B cell (primary cell): ENCODE data around the gene KLRB1. TPM values are rescaled to one million over a fixed set of nuclear protein-coding genes. Genes with fewer than 3 reads are reported as not detected.

Experiments
- ATAC-seq: fragments of 200-7000 bp; cut with Tn5 transposase; one replicate; pipeline ENCODE4 v1.10.0; 2021; ENCODE audit warnings: low read depth, mild to moderate bottlenecking, moderate number of reproducible peaks, moderate library complexity
- CTCF ChIA-PET: fragments of 350-600 bp; sonication (Branson Sonifier 250); formaldehyde crosslinking; loops from one replicate; lab custom pipeline; 2021; ENCODE audit warnings: antibody characterized with exemption, inconsistent platforms; lab: Charles Lee
- POLR2A ChIA-PET: fragments of 350-600 bp; sonication (Branson Sonifier 250); formaldehyde crosslinking; loops from one replicate; lab custom pipeline; 2021; ENCODE audit warnings: antibody characterized with exemption; lab: Charles Lee
- DNase-seq: peaks from one replicate; pipeline ENCODE4 v3.0.0; 2013
- H2AFZ ChIP-seq: 2 replicates; pipeline ENCODE4 v1.6.1; 2012; ENCODE audit warnings: mild to moderate bottlenecking, low read depth, low read length; ENCODE audit not compliant: insufficient read depth, poor library complexity, severe bottlenecking
- H3K27ac ChIP-seq, 2 donors: 1 replicate in 1 of 2; 2 replicates in 1 of 2; pipeline ENCODE4 v1.5.1; 2012 to 2013; ENCODE audit warnings: low read length in 2 of 2, mild to moderate bottlenecking in 2 of 2, moderate library complexity in 1 of 2
- H3K27me3 ChIP-seq, 4 experiments: fragments of 200-600 bp in 1 of 4; sonication (generic) in 1 of 4; replicated peaks in 1 of 4; 1 replicate in 2 of 4; 2 replicates in 2 of 4; pipeline versions ENCODE4 v1.6.1 to v1.7.0; 2013 to 2016; ENCODE audit warnings: low read length in 3 of 4, mild to moderate bottlenecking in 2 of 4, mixed read lengths in 1 of 4, moderate library complexity in 1 of 4; ENCODE audit not compliant: insufficient read depth in 4 of 4, control insufficient read depth in 3 of 4; ENCODE audit errors: control extremely low read depth in 1 of 4
- H3K36me3 ChIP-seq, 2 experiments: replicated peaks in 1 of 2; 1 replicate in 1 of 2; 2 replicates in 1 of 2; pipeline versions ENCODE4 v1.6.1 to v1.7.1; 2013; ENCODE audit warnings: low read length in 1 of 2; ENCODE audit not compliant: insufficient read depth in 2 of 2, control insufficient read depth in 1 of 2; ENCODE audit errors: control extremely low read depth in 1 of 2, extremely low read depth in 1 of 2
- H3K4me1 ChIP-seq, 2 donors: fragments of 200-600 bp in 1 of 2; sonication (generic) in 1 of 2; 1 replicate in 1 of 2; 2 replicates in 1 of 2; pipeline versions ENCODE4 v1.5.1 to v1.6.1; 2013 to 2017; ENCODE audit warnings: low read length in 2 of 2; ENCODE audit not compliant: control insufficient read depth in 2 of 2, insufficient read depth in 2 of 2
- H3K4me2 ChIP-seq: replicated peaks from 2 replicates; pipeline ENCODE3; 2012; ENCODE audit warnings: mild to moderate bottlenecking, low read depth, low read length; ENCODE audit not compliant: poor library complexity, severe bottlenecking
- H3K4me3 ChIP-seq, 5 experiments: fragments of 200-600 bp in 1 of 5; sonication (generic) in 1 of 5; 1 replicate in 3 of 5; 2 replicates in 2 of 5; pipeline versions ENCODE4 v1.5.1 to v1.7.0; 2011 to 2016; ENCODE audit warnings: low read length in 4 of 5, mild to moderate bottlenecking in 4 of 5, low read depth in 2 of 5, control low read depth in 1 of 5, moderate library complexity in 1 of 5; ENCODE audit not compliant: insufficient read depth in 1 of 5; ENCODE audit errors: control extremely low read depth in 1 of 5, extremely low read depth in 1 of 5
- H3K79me2 ChIP-seq: fragments of 200-600 bp; sonication (generic); one replicate; pipeline ENCODE4 v1.6.0; 2016; ENCODE audit warnings: low read length; ENCODE audit not compliant: control insufficient read depth, insufficient read depth
- H3K9ac ChIP-seq: fragments of 200-600 bp; sonication (generic); 2 replicates; pipeline ENCODE4 v1.6.1; 2017; ENCODE audit warnings: mild to moderate bottlenecking, low read length, moderate library complexity
- H3K9me3 ChIP-seq, 3 donors: one replicate each; pipeline versions ENCODE4 v1.6.1 to v1.7.1; 2013; ENCODE audit warnings: low read length in 2 of 3; ENCODE audit not compliant: control insufficient read depth in 2 of 3, insufficient read depth in 1 of 3; ENCODE audit errors: control extremely low read depth in 1 of 3
- H4K20me1 ChIP-seq: 2 replicates; pipeline ENCODE4 v1.6.0; 2012; ENCODE audit warnings: mild to moderate bottlenecking, low read length; ENCODE audit not compliant: insufficient read depth, control insufficient read depth, poor library complexity, severe bottlenecking
- H3K27ac Mint-ChIP-seq: one replicate; pipeline ENCODE4 v1.8.0; 2021; ENCODE audit warnings: mixed read lengths
- H3K27me3 Mint-ChIP-seq: one replicate; pipeline ENCODE4 v1.8.0; 2021; ENCODE audit warnings: mixed read lengths
- H3K4me1 Mint-ChIP-seq: one replicate; pipeline ENCODE4 v1.8.0; 2021; ENCODE audit warnings: mixed read lengths
- H3K4me3 Mint-ChIP-seq: one replicate; pipeline ENCODE4 v1.8.0; 2021; ENCODE audit warnings: mixed read lengths
- H3K9me3 Mint-ChIP-seq: one replicate; pipeline ENCODE4 v1.8.0; 2022; ENCODE audit warnings: mixed read lengths; ENCODE audit not compliant: insufficient read depth
- EZH2 ChIP-seq: IDR thresholded peaks from 2 replicates; pipeline ENCODE4 v1.6.1; 2012; ENCODE audit warnings: borderline replicate concordance, low read depth, mild to moderate bottlenecking, moderate library complexity, low read length; ENCODE audit not compliant: insufficient read depth, poor library complexity, severe bottlenecking
- WGBS: methylation state at CpG from one replicate; pipeline ENCODE4 v1.1.5; 2013; ENCODE audit warnings: missing lambda C conversion rate; ENCODE audit not compliant: insufficient coverage; 5-methylcytosine and 5-hydroxymethylcytosine counted together
- intact Hi-C: fragments of 100-400 bp; cut with micrococcal nuclease; formaldehyde crosslinking; loops from one replicate; pipeline ENCODE4 v1.10.0; 2022
- polyA plus RNA-seq: library from polyadenylated mRNA; depleted of rRNA; stranded (reverse); fragments of >200 nt; gene quantifications from 2 replicates; pipeline ENCODE4 v1.2.3, GENCODE V29; 2012
- total RNA-seq, 2 donors: library from RNA; stranded (reverse); fragments of 120-200 nt in 1 of 2; gene quantifications; 1 replicate in 1 of 2; 2 replicates in 1 of 2; pipeline versions ENCODE4 v1.2.3 to v1.2.4, GENCODE V29; 2013 to 2022
- TF ChIP-seq, protein P1 (sequence below): fragments of 200-600 bp; IDR thresholded peaks from one replicate; pipeline ENCODE4 v1.8.0; 2022; ENCODE audit warnings: antibody characterized with exemption, mild to moderate bottlenecking

Gene KLRB1
- total and polyA plus RNA-seq, 2 donors (not counting 1 experiment from before 2014, with no cell fraction given): 0.12 TPM; not detected in 1

GRCh38 chr12:9640024-9640423 lies 32.3 kb upstream of the KLRB1 start:
- H3K4me1 ChIP-seq: peaks cover 43 to 47% of the 10 kb centered on the region in 2 donors
- TF ChIP-seq, protein P1, sequence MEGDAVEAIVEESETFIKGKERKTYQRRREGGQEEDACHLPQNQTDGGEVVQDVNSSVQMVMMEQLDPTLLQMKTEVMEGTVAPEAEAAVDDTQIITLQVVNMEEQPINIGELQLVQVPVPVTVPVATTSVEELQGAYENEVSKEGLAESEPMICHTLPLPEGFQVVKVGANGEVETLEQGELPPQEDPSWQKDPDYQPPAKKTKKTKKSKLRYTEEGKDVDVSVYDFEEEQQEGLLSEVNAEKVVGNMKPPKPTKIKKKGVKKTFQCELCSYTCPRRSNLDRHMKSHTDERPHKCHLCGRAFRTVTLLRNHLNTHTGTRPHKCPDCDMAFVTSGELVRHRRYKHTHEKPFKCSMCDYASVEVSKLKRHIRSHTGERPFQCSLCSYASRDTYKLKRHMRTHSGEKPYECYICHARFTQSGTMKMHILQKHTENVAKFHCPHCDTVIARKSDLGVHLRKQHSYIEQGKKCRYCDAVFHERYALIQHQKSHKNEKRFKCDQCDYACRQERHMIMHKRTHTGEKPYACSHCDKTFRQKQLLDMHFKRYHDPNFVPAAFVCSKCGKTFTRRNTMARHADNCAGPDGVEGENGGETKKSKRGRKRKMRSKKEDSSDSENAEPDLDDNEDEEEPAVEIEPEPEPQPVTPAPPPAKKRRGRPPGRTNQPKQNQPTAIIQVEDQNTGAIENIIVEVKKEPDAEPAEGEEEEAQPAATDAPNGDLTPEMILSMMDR: no peak
- TF ChIP-seq EZH2: no peak
- no peak overlapping the region for H3K4me2 ChIP-seq
- Mint-ChIP-seq H3K27ac (no peak overlapping the region), H3K9me3 (peaks cover 2% of the 10 kb centered on the region), H3K4me3 (no peak overlapping the region), H3K4me1 (peaks cover 62% of the 10 kb centered on the region), H3K27me3 (no peaks in the 10 kb centered on the region)
- H3K27ac ChIP-seq: peak overlapping the region in 1 of 2 donors; percentile 42
- ChIA-PET POLR2A (interaction anchor here (2.3 kb wide), 1 partner anchor 8 kb away, joined by 13 read pairs; no protein-coding TSS in a partner anchor), CTCF (interaction anchor here (1.3 to 2.1 kb wide), 3 partner anchors 82 to 111 kb away, joined by 4 to 8 read pairs (median 7); no protein-coding TSS in a partner anchor)
- H3K36me3 ChIP-seq: no peaks in the 10 kb centered on the region
- no peaks in the 10 kb centered on the region for H3K27me3 ChIP-seq
- no peak for ATAC-seq
- H3K4me3 ChIP-seq: no peak overlapping the region
- DNase-seq: no peak
- H3K9ac ChIP-seq: no peak overlapping the region
- no peaks in the 10 kb centered on the region for H4K20me1 ChIP-seq
- H3K79me2 ChIP-seq: peaks cover 27% of the 10 kb centered on the region
- no peak overlapping the region for H2AFZ ChIP-seq
- no CpG with 5 or more reads among the region's 2 CpGs for WGBS
- H3K9me3 ChIP-seq: peaks cover 0 to 14% (median 11%) of the 10 kb centered on the region in 3 donors
- intact Hi-C loops: loop anchor here (10.0 kb wide), 1 partner anchor 225 kb away; the partner anchor contains the start of gene CLEC2B

- intact Hi-C loops: no loop called here
These were observed 29.1 kb upstream of the KLRB1 start for GRCh38 chr12:9636851-9637206.

More at GRCh38 chr12:9636851-9637206, 29.1 kb upstream of the KLRB1 start:
- POLR2A ChIA-PET: interaction anchor here (1.3 kb wide), 1 partner anchor 11 kb away, joined by 3 read pairs; no protein-coding TSS in a partner anchor
- CTCF ChIA-PET: interaction anchor here (0.6 to 7.7 kb wide), 11 partner anchors 13 to 162 kb away, joined by 3 to 113 read pairs (median 7); partner anchors contain the start of gene CLEC2D
- H3K4me2 ChIP-seq: peak overlapping the region; percentile 51
- DNase-seq (no peak), ATAC-seq (no peak)
- no peaks in the 10 kb centered on the region for H3K27me3 ChIP-seq
- peaks cover 42% of the 10 kb centered on the region for H3K79me2 ChIP-seq
- peaks cover 0 to 14% (median 10%) of the 10 kb centered on the region in 3 donors for H3K9me3 ChIP-seq
- peak overlapping the region; percentile 58 to 82 for H3K27ac ChIP-seq
- no peak for TF ChIP-seq EZH2
- TF ChIP-seq, protein P1: no peak
- Mint-ChIP-seq H3K4me3 (no peak overlapping the region), H3K4me1 (peaks cover 57% of the 10 kb centered on the region), H3K27ac (peak overlapping the region; percentile 76), H3K27me3 (no peaks in the 10 kb centered on the region), H3K9me3 (peaks cover 2% of the 10 kb centered on the region)
- H4K20me1 ChIP-seq: no peaks in the 10 kb centered on the region
- WGBS: no CpG with 5 or more reads among the region's 5 CpGs
- no peak overlapping the region for H3K9ac ChIP-seq
- peaks cover 48 to 55% of the 10 kb centered on the region in 2 donors for H3K4me1 ChIP-seq
- no peaks in the 10 kb centered on the region for H3K36me3 ChIP-seq
- H2AFZ ChIP-seq: no peak overlapping the region
- no peak overlapping the region for H3K4me3 ChIP-seq
